H1 (cell line): ENCODE results near the gene RPL13A. TPM values are rescaled to one million over a fixed set of nuclear protein-coding genes. Genes with fewer than 3 reads are reported as not detected.

Experiments
- CBX5 ChIP-seq: fragments of 300-800, 300-1000 bp; sonication (generic); IDR thresholded peaks from 2 replicates; pipeline ENCODE4 v1.7.1; 2016; ENCODE audit warnings: antibody characterized with exemption, low read length, low read depth
- JUN ChIP-seq: IDR thresholded peaks from 2 replicates; pipeline ENCODE4 v1.6.1; 2011; ENCODE audit warnings: low read depth, mild to moderate bottlenecking, improper control_type of control experiment, low read length
- polyA plus RNA-seq, 7 experiments: library from polyadenylated mRNA; depleted of rRNA in 3 of 7; stranded (reverse) in 5 of 7; unstranded in 2 of 7; fragments of >200 nt in 5 of 7; fragments of 200-250 nt in 2 of 7; gene quantifications; 1 replicate in 5 of 7; 2 replicates in 1 of 7; 4 replicates in 1 of 7; pipeline versions ENCODE4 v1.2.1 to v1.2.3, GENCODE V29; 2011 to 2013; ENCODE audit warnings: missing spikeins in 2 of 7, mixed read lengths in 2 of 7
- total RNA-seq: library from RNA; stranded (reverse); fragmentation: NEBNext Ultra II Directional; extraction: Animal tissue kit (Norgen Biotek cat#: 25700); gene quantifications from 2 replicates; pipeline ENCODE4 v1.2.1, GENCODE V29; 2021
- TF ChIP-seq, protein P1 (sequence below): IDR thresholded peaks from 2 replicates; pipeline ENCODE4 v1.6.1; 2012; ENCODE audit warnings: low read length, inconsistent platforms
- TF ChIP-seq, protein P2 (sequence below): IDR thresholded peaks from 2 replicates; pipeline ENCODE4 v1.6.1; 2012; ENCODE audit warnings: inconsistent platforms

RPL13A gene
- total and polyA plus RNA-seq, 2 of the 8 experiments (the other 6 are each of a cell fraction or from before 2014, with no cell fraction given): 3,305 to 8,868 TPM

DNA sequence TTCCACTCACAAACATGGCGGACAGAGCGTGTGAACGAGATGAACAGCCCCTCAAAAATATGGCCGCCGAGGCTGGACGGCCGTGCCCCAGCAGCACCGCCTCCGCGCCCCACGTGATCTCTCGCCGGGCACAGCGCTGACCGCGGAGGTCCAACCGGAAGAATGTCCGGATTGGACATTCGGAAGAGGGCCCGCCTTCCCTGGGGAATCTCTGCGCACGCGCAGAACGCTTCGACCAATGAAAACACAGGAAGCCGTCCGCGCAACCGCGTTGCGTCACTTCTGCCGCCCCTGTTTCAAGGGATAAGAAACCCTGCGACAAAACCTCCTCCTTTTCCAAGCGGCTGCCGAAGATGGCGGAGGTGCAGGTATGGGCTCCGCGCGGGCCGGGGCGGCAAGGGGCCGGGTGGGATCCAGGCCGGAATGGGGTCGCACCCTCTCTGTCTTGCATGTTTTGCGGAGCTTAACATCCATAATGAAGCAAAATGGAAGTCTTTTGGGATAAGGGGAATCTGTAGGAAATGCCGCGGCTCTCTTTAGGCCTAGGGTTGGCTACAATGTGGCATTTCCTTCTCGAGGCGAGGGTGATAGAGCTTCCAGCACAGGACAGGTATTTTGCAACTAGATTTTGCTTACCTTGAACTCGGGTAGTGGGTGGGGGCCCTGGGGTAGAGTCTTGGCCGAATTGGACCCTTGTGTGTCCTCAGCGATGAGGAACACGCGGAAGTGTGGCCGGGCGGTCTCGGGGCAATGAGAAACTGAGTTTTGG is at the start of gene RPL13A (continued):
- TF ChIP-seq, protein P1, sequence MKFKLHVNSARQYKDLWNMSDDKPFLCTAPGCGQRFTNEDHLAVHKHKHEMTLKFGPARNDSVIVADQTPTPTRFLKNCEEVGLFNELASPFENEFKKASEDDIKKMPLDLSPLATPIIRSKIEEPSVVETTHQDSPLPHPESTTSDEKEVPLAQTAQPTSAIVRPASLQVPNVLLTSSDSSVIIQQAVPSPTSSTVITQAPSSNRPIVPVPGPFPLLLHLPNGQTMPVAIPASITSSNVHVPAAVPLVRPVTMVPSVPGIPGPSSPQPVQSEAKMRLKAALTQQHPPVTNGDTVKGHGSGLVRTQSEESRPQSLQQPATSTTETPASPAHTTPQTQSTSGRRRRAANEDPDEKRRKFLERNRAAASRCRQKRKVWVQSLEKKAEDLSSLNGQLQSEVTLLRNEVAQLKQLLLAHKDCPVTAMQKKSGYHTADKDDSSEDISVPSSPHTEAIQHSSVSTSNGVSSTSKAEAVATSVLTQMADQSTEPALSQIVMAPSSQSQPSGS: peak; percentile 93
- TF ChIP-seq JUN (no peak), CBX5 (no peak)
- TF ChIP-seq, protein P2, sequence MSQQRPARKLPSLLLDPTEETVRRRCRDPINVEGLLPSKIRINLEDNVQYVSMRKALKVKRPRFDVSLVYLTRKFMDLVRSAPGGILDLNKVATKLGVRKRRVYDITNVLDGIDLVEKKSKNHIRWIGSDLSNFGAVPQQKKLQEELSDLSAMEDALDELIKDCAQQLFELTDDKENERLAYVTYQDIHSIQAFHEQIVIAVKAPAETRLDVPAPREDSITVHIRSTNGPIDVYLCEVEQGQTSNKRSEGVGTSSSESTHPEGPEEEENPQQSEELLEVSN: peak; percentile 8; the same call in 1 of the 2 replicates
